ENCODE results near the gene ID1.

Gene ID1

DNA sequence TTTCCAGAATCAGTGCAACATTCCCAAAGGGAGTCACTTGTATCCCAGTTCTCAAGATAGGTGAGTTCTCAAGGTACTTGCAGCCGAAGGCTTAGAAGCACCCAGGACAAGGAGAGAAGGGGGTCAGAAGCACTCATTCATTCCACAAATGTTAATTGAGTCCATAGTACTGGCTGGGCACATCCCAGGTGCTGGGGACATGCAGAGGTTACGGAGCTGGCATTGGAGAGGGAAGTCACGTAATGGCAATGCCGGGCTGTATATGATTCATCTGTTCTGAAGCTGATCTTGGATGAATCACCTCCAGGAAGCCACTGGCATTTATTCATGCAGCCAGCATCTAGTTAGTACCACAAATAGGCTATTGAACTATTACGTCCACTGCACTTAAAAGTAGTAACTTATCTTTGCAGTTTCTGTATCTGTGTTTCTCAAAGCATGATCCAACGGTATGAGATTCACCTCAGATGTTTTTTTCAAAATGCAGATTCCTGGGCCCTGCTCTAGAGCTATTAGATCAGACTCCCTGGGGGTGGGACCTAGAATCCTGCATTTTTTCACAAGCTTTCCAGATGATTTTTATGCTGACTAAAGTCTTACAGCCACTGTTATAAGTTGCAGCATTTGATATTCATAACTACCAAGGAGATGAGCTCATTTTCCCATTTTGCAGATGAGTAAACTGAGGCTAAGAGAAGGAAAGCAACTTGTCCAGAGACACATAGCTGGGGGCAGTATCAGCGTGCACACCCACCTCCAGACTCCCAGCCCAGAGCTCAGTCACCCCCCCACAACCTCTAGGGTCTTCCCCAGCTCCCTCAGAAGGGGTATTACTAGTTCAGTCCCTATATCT, 44.1 kb upstream of the ID1 start:
- Histone ChIP-seq H3K79me2 (ENCODE audit: control insufficient read depth, low read length) (no peaks in the 10 kb centered on the region), H4K20me1 (ENCODE audit: control insufficient read depth, insufficient read depth, low read depth, low read length) (no peaks in the 10 kb centered on the region), H3K27ac (ENCODE audit: low read depth, low read length) (no peak overlapping the region), H3K4me1 (ENCODE audit: control insufficient read depth, low read length) (peaks cover 42% of the 10 kb centered on the region), H3K4me2 (ENCODE audit: low read length) (no peak overlapping the region), H3K9me2 (replicated peaks; ENCODE audit: control insufficient read depth, low read length) (no peaks in the 10 kb centered on the region), H3F3A (ENCODE audit: control insufficient read depth, insufficient read depth) (peaks cover 19% of the 10 kb centered on the region), H3K27me3 (ENCODE audit: control insufficient read depth, low read length) (no peaks in the 10 kb centered on the region), H3K4me3 (ENCODE audit: low read length) (no peak overlapping the region), H3K36me3 (ENCODE audit: control insufficient read depth, low read length) (peaks cover 60% of the 10 kb centered on the region), H3K9me3 (ENCODE audit: control insufficient read depth, insufficient read depth, low read length) (no peaks in the 10 kb centered on the region)
- TF ChIP-seq, protein P1, sequence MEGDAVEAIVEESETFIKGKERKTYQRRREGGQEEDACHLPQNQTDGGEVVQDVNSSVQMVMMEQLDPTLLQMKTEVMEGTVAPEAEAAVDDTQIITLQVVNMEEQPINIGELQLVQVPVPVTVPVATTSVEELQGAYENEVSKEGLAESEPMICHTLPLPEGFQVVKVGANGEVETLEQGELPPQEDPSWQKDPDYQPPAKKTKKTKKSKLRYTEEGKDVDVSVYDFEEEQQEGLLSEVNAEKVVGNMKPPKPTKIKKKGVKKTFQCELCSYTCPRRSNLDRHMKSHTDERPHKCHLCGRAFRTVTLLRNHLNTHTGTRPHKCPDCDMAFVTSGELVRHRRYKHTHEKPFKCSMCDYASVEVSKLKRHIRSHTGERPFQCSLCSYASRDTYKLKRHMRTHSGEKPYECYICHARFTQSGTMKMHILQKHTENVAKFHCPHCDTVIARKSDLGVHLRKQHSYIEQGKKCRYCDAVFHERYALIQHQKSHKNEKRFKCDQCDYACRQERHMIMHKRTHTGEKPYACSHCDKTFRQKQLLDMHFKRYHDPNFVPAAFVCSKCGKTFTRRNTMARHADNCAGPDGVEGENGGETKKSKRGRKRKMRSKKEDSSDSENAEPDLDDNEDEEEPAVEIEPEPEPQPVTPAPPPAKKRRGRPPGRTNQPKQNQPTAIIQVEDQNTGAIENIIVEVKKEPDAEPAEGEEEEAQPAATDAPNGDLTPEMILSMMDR (IDR thresholded peaks at IDR 0.05; ENCODE audit: low read depth, low read length, poor library complexity, severe bottlenecking) = no peak
- no peak for TF ChIP-seq EZH2phosphoT487 (IDR thresholded peaks at IDR 0.05; ENCODE audit: borderline replicate concordance, low read length)

- no peaks in the 10 kb centered on the region for H3K9me2 ChIP-seq (replicated peaks; ENCODE audit: control insufficient read depth, low read length)
- no peaks in the 10 kb centered on the region for H3K27me3 ChIP-seq (ENCODE audit: control insufficient read depth, low read length)
- no peak overlapping the region for H3K4me3 ChIP-seq (ENCODE audit: low read length)
- no peak overlapping the region for H3K4me2 ChIP-seq (ENCODE audit: low read length)
- peaks cover 63% of the 10 kb centered on the region for H3K36me3 ChIP-seq (ENCODE audit: control insufficient read depth, low read length)
- peaks cover 55% of the 10 kb centered on the region for H3K4me1 ChIP-seq (ENCODE audit: control insufficient read depth, low read length)
- no peak overlapping the region for H3K27ac ChIP-seq (ENCODE audit: low read depth, low read length)
- H3F3A ChIP-seq (ENCODE audit: control insufficient read depth, insufficient read depth) = peaks cover 22% of the 10 kb centered on the region
- no peak for TF ChIP-seq EZH2phosphoT487 (IDR thresholded peaks at IDR 0.05; ENCODE audit: borderline replicate concordance, low read length)
- TF ChIP-seq, protein P1 (IDR thresholded peaks at IDR 0.05; ENCODE audit: low read depth, low read length, poor library complexity, severe bottlenecking) = no peak
- no peaks in the 10 kb centered on the region for H3K9me3 ChIP-seq (ENCODE audit: control insufficient read depth, insufficient read depth, low read length)
- H4K20me1 ChIP-seq (ENCODE audit: control insufficient read depth, insufficient read depth, low read depth, low read length) = no peaks in the 10 kb centered on the region
- H3K79me2 ChIP-seq (ENCODE audit: control insufficient read depth, low read length) = no peaks in the 10 kb centered on the region
Measured at GRCh38 chr20:31562241-31562640, 42.8 kb upstream of the ID1 start.

DNA sequence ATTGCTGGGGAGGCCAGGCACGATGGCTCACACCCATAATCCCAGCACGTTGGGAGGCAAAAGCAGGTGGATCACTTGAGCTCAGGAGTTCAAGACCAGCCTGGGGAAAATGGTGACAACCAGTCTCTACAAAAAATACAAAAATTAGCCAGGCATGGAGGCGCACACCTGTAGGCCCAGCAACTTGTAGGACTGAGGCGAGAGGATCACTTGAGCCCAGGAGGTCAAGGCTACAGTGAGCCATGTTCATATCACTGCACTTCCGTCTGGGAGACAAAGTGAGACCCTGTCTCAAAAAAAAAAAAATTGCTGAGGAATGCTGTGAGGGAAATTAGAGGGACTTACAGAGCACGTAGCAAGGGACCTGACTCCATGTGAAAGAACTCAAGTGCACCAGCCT, 40.8 kb upstream of the ID1 start:
- H3K4me1 ChIP-seq (ENCODE audit: control insufficient read depth, low read length) = peaks cover 75% of the 10 kb centered on the region
- no peaks in the 10 kb centered on the region for H3K79me2 ChIP-seq (ENCODE audit: control insufficient read depth, low read length)
- TF ChIP-seq, protein P1 (IDR thresholded peaks at IDR 0.05; ENCODE audit: low read depth, low read length, poor library complexity, severe bottlenecking) = no peak
- no peak for TF ChIP-seq EZH2phosphoT487 (IDR thresholded peaks at IDR 0.05; ENCODE audit: borderline replicate concordance, low read length)
- no peak overlapping the region for H3K4me3 ChIP-seq (ENCODE audit: low read length)
- no peaks in the 10 kb centered on the region for H3K9me2 ChIP-seq (replicated peaks; ENCODE audit: control insufficient read depth, low read length)
- H3F3A ChIP-seq (ENCODE audit: control insufficient read depth, insufficient read depth) = peaks cover 30% of the 10 kb centered on the region
- H3K27me3 ChIP-seq (ENCODE audit: control insufficient read depth, low read length) = no peaks in the 10 kb centered on the region
- no peak overlapping the region for H3K4me2 ChIP-seq (ENCODE audit: low read length)
- H4K20me1 ChIP-seq (ENCODE audit: control insufficient read depth, insufficient read depth, low read depth, low read length) = no peaks in the 10 kb centered on the region
- H3K27ac ChIP-seq (ENCODE audit: low read depth, low read length) = peak overlapping the region; percentile 19; the same call in 1 of the 2 replicates
- peaks cover 79% of the 10 kb centered on the region for H3K36me3 ChIP-seq (ENCODE audit: control insufficient read depth, low read length)
- H3K9me3 ChIP-seq (ENCODE audit: control insufficient read depth, insufficient read depth, low read length) = no peaks in the 10 kb centered on the region

Data from DOHH2 (cell line).